Measurements from ENCODE around the gene ADAMTS16.

ADAMTS16 gene

DNA sequence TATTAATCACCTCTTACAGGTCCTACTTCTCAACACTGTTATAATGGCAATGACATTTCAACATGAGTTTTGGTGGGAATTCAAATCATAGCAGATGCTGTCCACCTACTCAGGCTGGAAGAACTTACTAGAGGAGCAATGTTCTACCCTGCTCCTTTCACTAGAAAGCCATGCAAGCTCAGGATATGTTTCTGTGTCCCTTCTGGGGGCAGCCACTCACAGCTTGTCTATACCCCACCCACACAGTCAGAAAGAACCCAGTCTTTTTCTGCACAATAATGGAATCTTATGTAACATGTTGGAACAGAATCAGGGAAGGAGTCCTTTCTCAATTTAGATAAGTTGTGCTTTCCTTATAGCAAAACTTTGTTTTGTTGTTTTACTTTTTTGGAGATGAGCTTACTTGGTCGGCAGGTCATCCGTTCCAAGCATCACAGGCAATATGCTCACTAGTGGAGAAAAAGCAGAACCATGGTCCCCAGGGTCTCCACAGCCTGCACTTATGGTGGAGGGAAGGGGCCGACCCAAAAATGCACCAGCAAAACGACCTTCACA lies 229.0 kb downstream of the ADAMTS16 start:
- CTCF ChIA-PET, result no interaction called here
- Mint-ChIP-seq H3K4me1 (no peaks in the 10 kb centered on the region), H3K36me3 (no peaks in the 10 kb centered on the region), H3K9me3 (no peaks in the 10 kb centered on the region), H3K4me3 (no peak overlapping the region), H3K27ac (no peak overlapping the region), H3K27me3 (peaks cover 1% of the 10 kb centered on the region)
- no peak for DNase-seq
